ENCODE data around the gene TMC2.
A peak's percentile ranks its signal among the peaks of the same experiment; 100 is the strongest.
"Not testable (repeated sequence)": the region's sequence is repeated elsewhere in the genome, so short reads cannot be mapped to it uniquely, and the experiment has no call there.

TMC2 gene
- total RNA-seq, result 0 reads per million in 3 experiments

GRCh38 chr20:2536560-2536986, at the start of gene TMC2:
Gene TMC2 (plus strand): TSS chr20:2536573. CDS start chr20:2536622, 49 bp downstream.
- no peak for DNase-seq

- DNase-seq, result not testable (repeated sequence)
These were observed 33.5 kb upstream of the TMC2 start for GRCh38 chr20:2502808-2503384.

- not testable (repeated sequence) for DNase-seq
These were observed 31.6 kb upstream of the TMC2 start for GRCh38 chr20:2504803-2505202.

GRCh38 chr20:2506426-2506825, 29.9 kb upstream of the TMC2 start:
- not testable (repeated sequence) for DNase-seq

GRCh38 chr20:2507464-2507863, 28.9 kb upstream of the TMC2 start:
- no peak for DNase-seq

GRCh38 chr20:2507875-2508630, 28.3 kb upstream of the TMC2 start:
- DNase-seq, result no peak

- DNase-seq, result peak; percentile 79
These were observed 27.5 kb upstream of the TMC2 start, which contains the start of gene ZNF343 for GRCh38 chr20:2508631-2509467. Gene ZNF343 (minus strand): TSS chr20:2508915. CDS start chr20:2493895, 15,020 bp downstream.

- DNase-seq, result no peak
These were observed 26.9 kb upstream of the TMC2 start for GRCh38 chr20:2509468-2509781.

- DNase-seq, result no peak
These were observed 26.6 kb upstream of the TMC2 start for GRCh38 chr20:2509794-2510193.

- no peak for DNase-seq
These were observed 21.2 kb upstream of the TMC2 start for GRCh38 chr20:2515203-2515602.

- DNase-seq, result no peak
These were observed 20.0 kb upstream of the TMC2 start for GRCh38 chr20:2516399-2516798.

- DNase-seq, result no peak
These were observed 18.3 kb upstream of the TMC2 start for GRCh38 chr20:2518096-2518495.

GRCh38 chr20:2518558-2518957, 17.8 kb upstream of the TMC2 start:
- DNase-seq, result no peak

- no peak for DNase-seq
These were observed 17.1 kb upstream of the TMC2 start for GRCh38 chr20:2519115-2519809.

GRCh38 chr20:2520617-2521016, 15.8 kb upstream of the TMC2 start:
- DNase-seq, result no peak

GRCh38 chr20:2521369-2522305, 14.7 kb upstream of the TMC2 start:
- DNase-seq, result peak; percentile 24

GRCh38 chr20:2522826-2523429, 13.4 kb upstream of the TMC2 start:
- not testable (repeated sequence) for DNase-seq

- peak; percentile 83 for DNase-seq
These were observed 12.3 kb upstream of the TMC2 start for GRCh38 chr20:2523919-2524708.

GRCh38 chr20:2524709-2525506, 11.5 kb upstream of the TMC2 start:
- DNase-seq, result peak; percentile 6

GRCh38 chr20:2526218-2526583, 10.2 kb upstream of the TMC2 start:
- DNase-seq, result not testable (repeated sequence)

All from central memory CD4-positive, alpha-beta T cell (primary cell).